A549 (cell line): Measurements from ENCODE around the gene AIG1. TPM values are rescaled to one million over a fixed set of nuclear protein-coding genes. Genes with fewer than 3 reads are reported as not detected.

Source experiments
- ATAC-seq, 2 experiments: fragments of 200-7000 bp in 1 of 2; fragments of >200 bp in 1 of 2; cut with Nextera tagmentation in 1 of 2; cut with Tn5 transposase in 1 of 2; 3 replicates each; pipeline versions ENCODE4 v1.8.0 to v1.9.1; 2018 to 2020; ENCODE audit warnings: mild to moderate bottlenecking in 1 of 2, moderate library complexity in 1 of 2
- CTCF ChIA-PET: fragments of 300-600 bp; sonication (Branson Sonifier 250); formaldehyde crosslinking; extraction: SDS; loops from one replicate; lab custom pipeline; 2021; ENCODE audit warnings: antibody characterized with exemption, inconsistent platforms; lab: Yijun Ruan, JAX
- POLR2A ChIA-PET: fragments of 350-600 bp; formaldehyde crosslinking; extraction: SDS; loops from one replicate; lab custom pipeline; 2021; ENCODE audit warnings: antibody characterized with exemption, inconsistent platforms; lab: Yijun Ruan, JAX
- DNase-seq, 2 experiments: peaks; one replicate each; pipeline versions ENCODE4 v3.0.0 to v3.0.0-alpha.2; 2011 to 2016; ENCODE audit warnings: low read depth in 1 of 2, low spot score in 1 of 2
- FAIRE-seq: peaks from 2 replicates; lab custom pipeline; 2011; peaks lifted over from hg19 to GRCh38; lab: Jason Lieb, UNC
- H3K27ac ChIP-seq, 2 experiments: fragments of >200 bp; sonication (Bioruptor Twin); formaldehyde crosslinking; 3 replicates each; pipeline ENCODE4 v1.5.1; 2016 to 2017
- H3K4me1 ChIP-seq: fragments of >200 bp; sonication (Bioruptor Twin); formaldehyde crosslinking; 3 replicates; pipeline ENCODE4 v1.6.1; 2016
- H3K4me2 ChIP-seq: fragments of >200 bp; sonication (Bioruptor Twin); formaldehyde crosslinking; 3 replicates; pipeline ENCODE4 v1.6.1; 2016
- H3K4me3 ChIP-seq: fragments of >200 bp; sonication (Bioruptor Twin); formaldehyde crosslinking; 3 replicates; pipeline ENCODE4 v1.5.1; 2016
- H3K9me3 ChIP-seq: fragments of >200 bp; sonication (Bioruptor Twin); formaldehyde crosslinking; 3 replicates; pipeline ENCODE4 v1.6.1; 2016
- KDM5A ChIP-seq: fragments of 200-600 bp; sonication (generic); IDR thresholded peaks from 2 replicates; pipeline ENCODE4 v1.6.1; 2016; ENCODE audit warnings: antibody characterized with exemption, mild to moderate bottlenecking
- RCOR1 ChIP-seq: fragments of 150-350 bp; IDR thresholded peaks from 2 replicates; pipeline ENCODE4 v1.6.1; 2014; ENCODE audit warnings: antibody characterized with exemption, low read length, low read depth
- ZSCAN20 ChIP-seq: fragments of 250-450 bp; sonication (Bioruptor Pico); IDR thresholded peaks from 2 replicates; pipeline ENCODE4 v1.8.0; 2022; ENCODE audit warnings: mild to moderate bottlenecking, moderate library complexity
- WGBS: methylation state at CpG from one replicate; pipeline ENCODE4 v1.1.6; 2017; ENCODE audit errors: missing lambda C conversion rate; 5-methylcytosine and 5-hydroxymethylcytosine counted together
- polyA plus RNA-seq, 4 experiments: library from polyadenylated mRNA; depleted of rRNA in 3 of 4; stranded (reverse); fragments of >200 nt; fragmentation: RNase III in 1 of 4; extraction: RNeasy Plus Mini Kit Qiagen cat#74134 plus additional on column Dnase treatment in 1 of 4; gene quantifications; 2 replicates in 3 of 4; 3 replicates in 1 of 4; pipeline ENCODE4 v1.2.3, GENCODE V29; 2011 to 2017

Gene AIG1
- polyA plus RNA-seq, 2 of the 4 experiments (the other 2 are of a cell fraction): 29.5 to 38.3 TPM

DNA sequence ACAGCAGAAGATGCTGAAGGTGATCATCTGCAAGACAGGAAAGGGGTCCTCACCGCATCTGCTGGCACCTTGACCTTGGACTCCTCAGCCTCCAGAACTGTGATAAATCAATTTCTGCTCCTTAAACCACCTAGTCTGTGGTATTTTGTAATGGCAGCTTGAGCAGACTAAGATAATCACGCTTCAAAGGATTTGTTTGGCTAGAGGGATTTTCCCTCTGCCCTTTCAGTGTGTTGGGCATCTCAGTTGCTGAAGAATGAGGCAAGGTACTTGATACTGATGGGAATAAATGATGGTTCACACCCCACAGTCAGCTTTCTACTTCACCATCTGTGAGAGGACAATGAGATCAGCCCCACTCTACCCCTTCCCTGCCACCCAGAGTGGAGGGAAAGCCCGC is 329.6 kb downstream of the AIG1 start:
- H3K4me1 ChIP-seq: no peaks in the 10 kb centered on the region
- H3K27ac ChIP-seq: no peak overlapping the region
- no peak overlapping the region for H3K4me2 ChIP-seq
- FAIRE-seq (no peak), DNase-seq (no peak), ATAC-seq (no peak)
- ChIA-PET CTCF (no interaction called here), POLR2A (no interaction called here)
- 71% methylated on average over 3 of the region's 3 CpGs for WGBS
- no peak overlapping the region for H3K4me3 ChIP-seq
- TF ChIP-seq RCOR1: no peak
- no peak for TF ChIP-seq ZSCAN20 (CRISPR knock-in tag)
- TF ChIP-seq KDM5A: no peak
- no peaks in the 10 kb centered on the region for H3K9me3 ChIP-seq

Other genes with a start within 250 kb of the AIG1 start
- gene HIVEP2, start 115.7 kb upstream of the AIG1 start, polyA plus RNA-seq (2011; rRNA removed): 2.6 and 5.1 TPM in 2 replicates
- 1.8 to 2.3 TPM (median 2.2 TPM) in 3 replicates for gene HIVEP2, start 115.7 kb upstream of the AIG1 start, polyA plus RNA-seq (2017; fragmentation: RNase III; extraction: RNeasy Plus Mini Kit Qiagen cat#74134 plus additional on column Dnase treatment)